Body of pancreas (tissue), 4 donors: ENCODE results near the gene UMODL1.

Source experiments
- POLR2A ChIP-seq, 3 donors: fragments of 450-650 bp; IDR thresholded peaks; one replicate each; pipeline ENCODE4 v1.6.1; 2016; ENCODE audit warnings: antibody characterized with exemption in 3 of 3, mild to moderate bottlenecking in 2 of 3
- TF ChIP-seq, protein P1 (sequence below), 7 experiments: fragments of 450-650 bp in 4 of 7; fragments of 200-600 bp in 3 of 7; sonication (generic) in 3 of 7; IDR thresholded peaks; one replicate each; pipeline ENCODE4 v1.5.1; 2016 to 2019; ENCODE audit warnings: antibody characterized with exemption in 7 of 7

DNA sequence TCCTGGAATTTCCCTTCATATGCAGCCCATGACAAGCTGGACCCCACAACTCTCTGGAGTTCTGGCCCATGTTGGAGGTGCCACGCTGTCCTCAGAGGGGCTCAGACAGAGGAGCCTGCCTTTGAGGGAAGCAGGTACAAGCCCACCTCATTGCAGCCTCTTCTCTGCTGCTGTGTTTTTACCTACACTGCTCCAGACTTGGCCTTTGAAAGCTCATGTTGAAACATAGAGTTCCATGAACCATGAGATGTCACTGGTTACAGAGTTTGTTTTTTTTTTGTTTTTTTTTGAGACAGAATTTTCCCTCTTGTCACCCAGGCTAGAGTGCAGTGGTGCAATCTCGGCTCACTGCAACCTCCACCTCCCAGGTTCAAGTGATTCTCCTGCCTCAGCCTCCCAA is 38.9 kb upstream of the UMODL1 start:
- TF ChIP-seq, protein P1, sequence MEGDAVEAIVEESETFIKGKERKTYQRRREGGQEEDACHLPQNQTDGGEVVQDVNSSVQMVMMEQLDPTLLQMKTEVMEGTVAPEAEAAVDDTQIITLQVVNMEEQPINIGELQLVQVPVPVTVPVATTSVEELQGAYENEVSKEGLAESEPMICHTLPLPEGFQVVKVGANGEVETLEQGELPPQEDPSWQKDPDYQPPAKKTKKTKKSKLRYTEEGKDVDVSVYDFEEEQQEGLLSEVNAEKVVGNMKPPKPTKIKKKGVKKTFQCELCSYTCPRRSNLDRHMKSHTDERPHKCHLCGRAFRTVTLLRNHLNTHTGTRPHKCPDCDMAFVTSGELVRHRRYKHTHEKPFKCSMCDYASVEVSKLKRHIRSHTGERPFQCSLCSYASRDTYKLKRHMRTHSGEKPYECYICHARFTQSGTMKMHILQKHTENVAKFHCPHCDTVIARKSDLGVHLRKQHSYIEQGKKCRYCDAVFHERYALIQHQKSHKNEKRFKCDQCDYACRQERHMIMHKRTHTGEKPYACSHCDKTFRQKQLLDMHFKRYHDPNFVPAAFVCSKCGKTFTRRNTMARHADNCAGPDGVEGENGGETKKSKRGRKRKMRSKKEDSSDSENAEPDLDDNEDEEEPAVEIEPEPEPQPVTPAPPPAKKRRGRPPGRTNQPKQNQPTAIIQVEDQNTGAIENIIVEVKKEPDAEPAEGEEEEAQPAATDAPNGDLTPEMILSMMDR (IDR thresholded peaks at IDR 0.05), result no peak
- TF ChIP-seq POLR2A (IDR thresholded peaks at IDR 0.05), result no peak
